ENCODE data around the gene IGSF21.

The IGSF21 gene

DNA sequence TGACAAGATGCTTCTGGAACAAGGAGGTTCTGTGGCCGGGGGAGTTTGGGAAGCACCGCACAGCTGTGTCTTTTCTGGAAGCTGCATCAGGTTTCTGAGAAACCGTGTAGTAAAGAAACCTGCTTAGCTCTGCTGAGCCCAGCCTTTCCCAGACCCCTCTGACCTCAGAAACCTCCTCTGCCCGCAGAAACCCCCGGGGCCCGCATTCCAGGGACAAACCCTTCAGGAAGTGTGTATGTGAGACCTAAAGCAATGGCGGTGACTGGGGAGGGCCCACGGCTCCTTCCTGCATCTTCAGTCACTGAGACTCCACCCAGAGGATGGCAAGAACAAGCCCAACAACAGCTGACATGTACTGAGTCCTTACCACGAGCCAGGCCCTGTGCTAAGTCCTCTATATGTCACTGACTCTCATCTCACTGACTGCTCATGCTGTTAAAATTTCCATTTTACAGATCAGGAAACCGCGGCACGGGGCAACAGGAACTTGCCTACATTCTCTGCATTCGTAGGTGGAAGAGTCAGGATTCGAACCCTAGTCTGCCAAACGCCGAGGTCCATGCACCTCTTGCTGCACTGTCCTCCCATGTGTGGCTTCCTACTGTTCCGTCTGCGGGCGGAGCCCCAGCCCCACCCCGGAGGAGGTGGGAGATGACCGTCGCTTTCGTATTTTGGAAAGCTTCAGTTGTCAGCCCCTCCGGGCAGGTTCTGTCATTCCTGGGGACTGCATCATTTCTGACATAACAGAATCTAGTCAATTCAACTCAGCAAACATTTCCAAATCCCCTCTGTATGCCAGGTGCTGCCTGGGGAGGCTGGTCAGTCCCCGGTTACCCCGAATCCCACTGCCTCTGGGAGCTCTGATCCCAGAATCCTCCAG is 299.8 kb downstream of the IGSF21 start:
- H3K4me3 ChIP-seq (ENCODE audit: low read depth, low read length): no peak overlapping the region
- no peak for DNase-seq (ENCODE audit: low read depth)
- TF ChIP-seq, protein P1, sequence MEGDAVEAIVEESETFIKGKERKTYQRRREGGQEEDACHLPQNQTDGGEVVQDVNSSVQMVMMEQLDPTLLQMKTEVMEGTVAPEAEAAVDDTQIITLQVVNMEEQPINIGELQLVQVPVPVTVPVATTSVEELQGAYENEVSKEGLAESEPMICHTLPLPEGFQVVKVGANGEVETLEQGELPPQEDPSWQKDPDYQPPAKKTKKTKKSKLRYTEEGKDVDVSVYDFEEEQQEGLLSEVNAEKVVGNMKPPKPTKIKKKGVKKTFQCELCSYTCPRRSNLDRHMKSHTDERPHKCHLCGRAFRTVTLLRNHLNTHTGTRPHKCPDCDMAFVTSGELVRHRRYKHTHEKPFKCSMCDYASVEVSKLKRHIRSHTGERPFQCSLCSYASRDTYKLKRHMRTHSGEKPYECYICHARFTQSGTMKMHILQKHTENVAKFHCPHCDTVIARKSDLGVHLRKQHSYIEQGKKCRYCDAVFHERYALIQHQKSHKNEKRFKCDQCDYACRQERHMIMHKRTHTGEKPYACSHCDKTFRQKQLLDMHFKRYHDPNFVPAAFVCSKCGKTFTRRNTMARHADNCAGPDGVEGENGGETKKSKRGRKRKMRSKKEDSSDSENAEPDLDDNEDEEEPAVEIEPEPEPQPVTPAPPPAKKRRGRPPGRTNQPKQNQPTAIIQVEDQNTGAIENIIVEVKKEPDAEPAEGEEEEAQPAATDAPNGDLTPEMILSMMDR (conservative IDR thresholded peaks at IDR 0.05; ENCODE audit: low read depth, low read length): no peak

DNA sequence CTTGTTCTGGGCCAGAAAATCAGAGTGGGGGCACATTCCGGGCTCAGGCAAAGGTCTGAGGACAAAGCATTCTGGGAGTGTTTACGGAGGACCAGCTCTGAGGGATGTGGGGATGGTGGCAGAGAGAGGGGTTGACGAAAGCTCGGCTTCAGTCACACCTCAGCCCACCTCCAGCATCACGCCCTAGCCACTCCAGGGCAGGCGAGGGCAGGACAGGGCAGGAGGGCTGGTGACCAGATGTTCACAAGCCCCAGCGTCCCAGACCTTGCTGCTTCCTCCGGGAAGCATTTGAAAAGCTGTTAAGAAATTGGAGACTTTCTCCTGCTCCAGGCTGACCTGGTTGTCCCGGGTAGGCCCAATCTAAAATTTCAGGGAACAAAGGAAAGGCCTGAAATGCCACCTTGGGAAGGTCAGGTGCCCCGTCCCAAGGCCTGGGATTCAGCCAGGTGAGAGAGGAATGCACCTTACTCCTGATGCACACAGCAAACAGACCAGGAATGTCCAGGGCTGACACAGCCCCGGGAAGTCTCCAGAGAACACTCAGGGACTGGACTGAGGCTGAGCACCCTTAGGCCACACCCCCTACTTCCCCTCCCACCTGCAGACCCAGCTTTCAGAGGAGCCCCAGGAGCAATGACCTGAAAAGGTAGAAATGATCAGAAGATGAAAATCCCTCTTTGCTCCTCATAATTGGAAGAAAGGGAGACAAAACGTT is 301.2 kb downstream of the IGSF21 start:
- TF ChIP-seq, protein P1 (conservative IDR thresholded peaks at IDR 0.05; ENCODE audit: low read depth, low read length): no peak
- no peak overlapping the region for H3K4me3 ChIP-seq (ENCODE audit: low read depth, low read length)
- no peak for DNase-seq (ENCODE audit: low read depth)

DNA sequence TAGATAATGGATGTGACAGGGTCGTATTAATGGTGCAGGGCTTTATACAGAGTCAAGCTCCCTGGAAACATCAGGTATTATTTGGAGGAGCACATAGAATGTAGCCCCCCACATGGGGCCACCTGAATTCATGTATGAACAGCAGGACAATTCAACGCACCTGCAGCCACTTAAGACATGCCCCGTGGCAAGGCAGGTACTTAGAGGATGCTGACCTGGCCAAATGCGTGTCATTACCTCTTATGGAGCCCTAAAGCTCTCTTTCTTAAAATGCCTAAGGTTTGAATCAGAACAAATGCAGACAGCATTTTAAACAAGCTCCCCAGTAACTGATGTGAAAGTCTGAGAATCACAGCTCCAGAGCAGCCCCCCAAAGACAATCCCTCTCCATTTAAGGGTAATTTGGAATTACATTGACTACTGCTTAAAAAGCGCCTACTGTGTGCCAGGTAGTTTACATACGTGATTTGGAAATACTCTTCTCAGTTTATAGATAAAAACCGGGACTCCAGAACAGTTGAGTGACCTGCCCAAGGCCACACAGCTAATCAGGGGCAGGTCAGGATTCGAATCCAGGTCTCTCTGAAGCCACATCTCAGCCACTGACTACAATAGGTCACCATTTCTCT is 302.1 kb downstream of the IGSF21 start:
- no peak for DNase-seq (ENCODE audit: low read depth)
- TF ChIP-seq, protein P1 (conservative IDR thresholded peaks at IDR 0.05; ENCODE audit: low read depth, low read length): no peak
- H3K4me3 ChIP-seq (ENCODE audit: low read depth, low read length): no peak overlapping the region

DNA sequence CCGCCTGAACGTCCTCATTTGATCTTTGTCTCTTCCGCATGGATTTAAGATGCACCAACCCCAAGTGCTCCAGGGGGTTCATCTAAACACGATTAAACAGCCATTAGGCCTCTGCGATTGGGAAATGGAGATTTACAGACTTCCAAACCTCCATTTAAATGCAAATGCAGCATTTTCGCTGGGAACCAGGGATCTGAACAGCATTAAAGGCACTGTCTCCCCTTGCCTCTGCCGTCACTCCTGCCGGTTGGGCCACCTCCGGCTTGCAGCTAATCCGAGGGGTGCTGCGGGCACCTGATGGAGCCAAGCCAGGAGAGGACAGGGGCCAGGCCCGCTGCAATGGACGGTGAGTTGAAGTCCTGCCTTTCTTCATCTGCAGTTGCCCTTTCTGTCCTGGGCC is 302.8 kb downstream of the IGSF21 start:
- no peak for DNase-seq (ENCODE audit: low read depth)
- H3K4me3 ChIP-seq (ENCODE audit: low read depth, low read length): no peak overlapping the region
- TF ChIP-seq, protein P1 (conservative IDR thresholded peaks at IDR 0.05; ENCODE audit: low read depth, low read length): no peak

DNA sequence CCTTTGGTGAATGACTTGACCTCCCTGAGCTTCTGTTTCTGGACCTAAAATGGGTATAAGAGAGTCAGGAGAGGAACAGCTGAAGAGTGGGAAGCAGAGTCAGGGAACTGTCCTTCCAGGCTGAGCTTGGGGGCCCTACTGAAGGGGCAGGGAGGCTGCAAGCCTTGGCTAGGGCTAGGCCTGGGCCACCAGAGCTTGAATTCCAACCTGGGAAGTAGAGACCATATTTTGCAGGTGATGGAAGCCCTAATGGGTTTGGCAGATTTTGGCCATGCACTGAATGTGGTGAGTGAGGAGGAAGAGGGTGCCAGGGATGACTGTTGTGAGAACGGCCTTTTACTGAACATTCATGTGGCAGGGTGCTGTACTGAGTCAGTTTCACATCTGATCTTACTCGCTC is 303.7 kb downstream of the IGSF21 start:
- H3K4me3 ChIP-seq (ENCODE audit: low read depth, low read length): no peak overlapping the region
- no peak for DNase-seq (ENCODE audit: low read depth)
- TF ChIP-seq, protein P1 (conservative IDR thresholded peaks at IDR 0.05; ENCODE audit: low read depth, low read length): no peak

DNA sequence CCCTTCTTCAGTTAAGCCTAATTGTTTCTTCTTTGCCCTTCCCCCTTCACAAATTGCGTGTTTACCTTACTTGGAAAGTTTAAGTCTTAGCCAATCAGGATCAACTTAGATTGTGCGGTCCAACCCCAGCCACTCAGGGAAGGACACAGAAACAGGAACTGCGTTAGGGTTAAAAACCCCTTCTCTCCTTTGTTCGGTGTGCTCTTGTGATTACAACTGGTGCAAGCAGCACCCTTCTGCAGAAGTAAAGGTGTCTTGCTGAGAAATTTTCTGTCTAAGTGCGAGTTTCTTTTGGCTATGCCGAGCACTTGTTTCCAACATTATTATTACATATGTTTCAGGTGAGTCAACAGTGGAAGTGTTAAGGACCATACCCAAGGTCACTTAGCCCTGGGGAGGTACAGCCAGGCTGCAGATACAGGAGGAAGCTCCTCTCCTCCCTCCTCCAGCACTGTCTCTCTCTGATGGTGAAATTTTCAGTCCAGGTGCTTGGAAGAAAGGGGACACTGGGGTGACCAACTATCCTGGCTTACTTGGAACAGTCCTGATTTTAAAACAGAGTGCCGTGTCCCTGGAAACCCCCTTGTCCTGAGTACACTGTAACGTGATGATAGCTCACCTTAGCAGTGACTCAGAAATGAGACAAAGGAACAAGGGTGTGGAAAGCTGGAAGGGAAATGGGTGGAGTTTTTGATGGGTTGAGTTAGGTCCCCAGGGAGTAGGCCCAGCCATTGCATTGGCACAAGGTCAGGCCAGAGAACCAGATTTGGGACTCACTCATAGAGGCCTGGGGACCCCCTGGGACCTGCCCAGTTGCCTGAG is 304.4 kb downstream of the IGSF21 start:
- DNase-seq (ENCODE audit: low read depth): no peak
- no peak overlapping the region for H3K4me3 ChIP-seq (ENCODE audit: low read depth, low read length)
- TF ChIP-seq, protein P1 (conservative IDR thresholded peaks at IDR 0.05; ENCODE audit: low read depth, low read length): no peak

All from choroid plexus epithelial cell (primary cell).